Cardiac septum (tissue), 1 donor: Measurements from ENCODE around the gene FBXO38. TPM values are rescaled to one million over a fixed set of nuclear protein-coding genes. Genes with fewer than 3 reads are reported as not detected.

ENCODE experiments used
- DNase-seq: peaks from one replicate; pipeline ENCODE4 v3.0.0-alpha.2; 2020; ENCODE audit warnings: low spot score
- intact Hi-C: fragments of 100-400 bp; cut with DNase I; formaldehyde crosslinking; loops from one replicate; pipeline ENCODE4 v1.14.0; 2022
- long read RNA-seq: library from polyadenylated mRNA; unstranded; transcript quantifications from one replicate; pipeline ENCODE4 v2.0.0, GENCODE V29; 2021
- total RNA-seq: library from RNA; stranded (reverse); fragmentation: NEBNext Ultra II Directional; extraction: Animal tissue kit (Norgen Biotek cat#: 25700); gene quantifications from one replicate; pipeline ENCODE4 v1.2.1, GENCODE V29; 2021
- donor health status: DM: no; HTN: no; CAD: no.

FBXO38 gene
- 61.3 TPM for total RNA-seq
- long read RNA-seq, full-length matches to known transcripts, result 6 of 14 reads
- long read RNA-seq, partial matches to known transcripts, result 6 of 14 reads
- long read RNA-seq, other reads (novel, unspliced or antisense), result 2 of 14 reads

- intact Hi-C loops, result loop anchor here (5.0 kb wide), 1 partner anchor 69 kb away; no protein-coding TSS in a partner anchor
- peak; percentile 99 for DNase-seq
Measured at GRCh38 chr5:148383564-148384379, at the start of gene FBXO38. Gene FBXO38 (plus strand): TSS chr5:148383958. CDS start chr5:148394777, 10,819 bp downstream.

- intact Hi-C loops, result no loop called here
- DNase-seq, result no peak
Measured at GRCh38 chr5:148335259-148335658, 48.5 kb upstream of the FBXO38 start, which contains the start of gene SPINK9. Gene SPINK9 (plus strand): TSS chr5:148335559. CDS start chr5:148335614, 55 bp downstream.

GRCh38 chr5:148336704-148337435 lies 46.9 kb upstream of the FBXO38 start:
- DNase-seq, result no peak
- intact Hi-C loops, result no loop called here

- DNase-seq, result no peak
Measured at GRCh38 chr5:148342371-148343045, 41.2 kb upstream of the FBXO38 start.

GRCh38 chr5:148343046-148343407 lies 40.7 kb upstream of the FBXO38 start:
- no peak for DNase-seq
- intact Hi-C loops, result no loop called here

More at GRCh38 chr5:148342371-148343045, 41.2 kb upstream of the FBXO38 start:
- intact Hi-C loops, result no loop called here

- intact Hi-C loops, result no loop called here
- DNase-seq, result no peak
Measured at GRCh38 chr5:148343603-148344487, 39.9 kb upstream of the FBXO38 start.

- no peak for DNase-seq
- intact Hi-C loops, result no loop called here
Measured at GRCh38 chr5:148347706-148348105, 36.1 kb upstream of the FBXO38 start.

- no peak for DNase-seq
- intact Hi-C loops, result no loop called here
Measured at GRCh38 chr5:148352696-148353095, 31.1 kb upstream of the FBXO38 start.

GRCh38 chr5:148353634-148354033 lies 30.1 kb upstream of the FBXO38 start:
- intact Hi-C loops, result no loop called here
- DNase-seq, result no peak

GRCh38 chr5:148364343-148364742 lies 19.4 kb upstream of the FBXO38 start:
- intact Hi-C loops, result no loop called here
- DNase-seq, result no peak

- intact Hi-C loops, result no loop called here
- no peak for DNase-seq
Measured at GRCh38 chr5:148368299-148368698, 15.5 kb upstream of the FBXO38 start.

- DNase-seq, result no peak
- intact Hi-C loops, result loop anchor here (5.0 to 10.0 kb wide), 2 partner anchors 80 to 187 kb away; no protein-coding TSS in a partner anchor
Measured at GRCh38 chr5:148372166-148372725, 11.5 kb upstream of the FBXO38 start.

- DNase-seq, result no peak
- intact Hi-C loops, result loop anchor here (5.0 to 10.0 kb wide), 2 partner anchors 81 to 188 kb away; no protein-coding TSS in a partner anchor
Measured at GRCh38 chr5:148372893-148373292, 10.9 kb upstream of the FBXO38 start.

GRCh38 chr5:148374690-148375360 lies 8.9 kb upstream of the FBXO38 start:
- intact Hi-C loops, result loop anchor here (5.0 to 10.0 kb wide), 3 partner anchors 42 to 190 kb away; no protein-coding TSS in a partner anchor

GRCh38 chr5:148376198-148376597 lies 7.6 kb upstream of the FBXO38 start:
- intact Hi-C loops, result loop anchor here (5.0 to 10.0 kb wide), 2 partner anchors 41 to 191 kb away; no protein-coding TSS in a partner anchor

More at GRCh38 chr5:148374690-148375360, 8.9 kb upstream of the FBXO38 start:
- no peak for DNase-seq

GRCh38 chr5:148378670-148379069 lies 5.1 kb upstream of the FBXO38 start:
- DNase-seq, result no peak
- intact Hi-C loops, result loop anchor here (5.0 to 10.0 kb wide), 2 partner anchors 39 to 194 kb away; no protein-coding TSS in a partner anchor

More at GRCh38 chr5:148376198-148376597, 7.6 kb upstream of the FBXO38 start:
- DNase-seq, result no peak

GRCh38 chr5:148379340-148379739 lies 4.4 kb upstream of the FBXO38 start:
- intact Hi-C loops, result loop anchor here (5.0 to 10.0 kb wide), 2 partner anchors 38 to 195 kb away; no protein-coding TSS in a partner anchor
- DNase-seq, result no peak
